ENCODE results near the gene GPR171.
A peak's percentile ranks its signal among the peaks of the same experiment; 100 is the strongest.

GRCh38 chr3:151210676-151211381 is 7.8 kb upstream of the GPR171 start:
- TF ChIP-seq CTCF (IDR thresholded peaks at IDR 0.05) (peak; percentile 31), EZH2 (IDR thresholded peaks at IDR 0.05; ENCODE audit: borderline replicate concordance, insufficient read depth, low read depth, low read length, poor library complexity, severe bottlenecking) (no peak)
